CD4-positive, alpha-beta T cell treated with Interleukin-15 for 1 hour (primary cell): Measurements from ENCODE around the gene CCND2.

ENCODE experiments used
- DNase-seq: peaks from one replicate; pipeline ENCODE4 v3.0.0-alpha.2; 2020

Gene CCND2

DNA sequence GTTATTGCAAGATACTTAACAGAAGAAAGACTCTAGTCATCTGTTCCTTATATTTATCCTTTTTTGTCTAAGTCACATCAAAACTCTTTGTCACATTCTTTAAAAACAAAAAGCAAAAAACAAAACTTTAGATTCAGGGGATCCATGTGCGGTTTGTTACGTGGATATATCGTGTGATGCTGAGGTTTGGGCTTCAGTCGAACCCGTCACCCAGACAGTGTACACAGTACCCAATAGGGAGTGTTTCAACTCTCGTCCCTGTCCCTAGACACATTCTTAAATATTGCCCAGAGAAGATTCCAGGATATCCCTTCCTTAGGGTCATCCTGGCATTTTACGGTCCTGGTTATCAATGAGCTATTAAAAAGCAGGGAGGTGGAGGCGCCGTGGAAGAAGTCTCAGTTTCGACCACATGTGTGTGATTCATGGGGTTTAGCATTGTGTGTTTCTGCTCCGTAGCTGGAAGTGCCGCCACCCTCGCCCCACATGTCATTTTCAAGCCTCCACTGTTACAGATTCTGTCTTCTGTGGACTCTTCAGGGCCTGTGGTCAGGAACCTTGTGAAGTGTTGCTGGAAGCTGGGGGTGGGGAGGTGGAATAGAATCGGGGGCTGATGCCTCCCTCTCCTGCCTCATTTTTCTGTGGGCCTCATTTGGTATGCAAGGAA is 19.9 kb downstream of the CCND2 start:
- no peak for DNase-seq

DNA sequence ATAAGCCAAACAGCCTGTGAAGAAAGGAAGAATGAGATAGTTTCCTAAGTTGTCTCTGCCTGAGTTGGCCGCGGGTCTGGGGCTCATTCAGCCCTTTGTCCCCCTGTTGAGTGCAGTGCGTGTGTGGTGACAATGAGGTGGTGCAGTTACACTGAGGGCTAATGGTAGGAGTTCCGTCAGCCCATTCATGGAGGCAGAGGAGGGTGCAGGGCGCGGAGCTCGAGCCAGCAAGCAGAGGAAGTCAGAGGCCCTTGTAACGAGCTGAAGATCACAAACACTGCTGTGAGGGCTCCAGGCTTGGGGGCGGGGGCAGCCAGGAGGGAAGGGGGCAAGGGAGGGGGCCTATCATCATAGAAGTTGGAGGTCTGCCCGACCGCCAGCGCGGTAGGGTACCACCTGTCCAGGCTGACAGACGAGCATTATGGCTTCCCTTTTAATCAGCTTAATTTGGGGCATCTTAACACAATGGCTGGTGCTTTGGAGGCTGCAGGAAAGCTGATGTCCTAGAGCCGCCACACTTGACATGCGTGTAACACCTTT is 20.5 kb downstream of the CCND2 start:
- no peak for DNase-seq

DNA sequence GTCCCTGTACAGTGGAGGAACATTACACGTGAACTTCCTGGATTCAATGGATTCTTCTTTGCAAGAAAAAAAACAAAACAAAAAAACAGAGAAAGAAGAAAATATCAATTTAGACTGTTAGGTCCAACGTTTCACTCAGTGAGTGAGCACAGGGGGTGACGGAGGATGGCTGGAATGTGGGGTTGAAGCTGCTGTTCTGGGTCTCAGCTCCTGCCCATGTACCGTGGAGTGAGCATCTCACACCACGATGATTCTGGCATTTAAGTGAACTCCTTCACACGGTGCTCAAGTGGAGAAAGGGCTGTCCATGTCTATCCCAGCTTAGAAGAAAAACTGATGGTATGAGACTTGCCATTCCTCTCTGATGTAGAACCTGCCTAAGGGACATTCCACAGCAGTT is 23.2 kb downstream of the CCND2 start:
- DNase-seq: no peak

DNA sequence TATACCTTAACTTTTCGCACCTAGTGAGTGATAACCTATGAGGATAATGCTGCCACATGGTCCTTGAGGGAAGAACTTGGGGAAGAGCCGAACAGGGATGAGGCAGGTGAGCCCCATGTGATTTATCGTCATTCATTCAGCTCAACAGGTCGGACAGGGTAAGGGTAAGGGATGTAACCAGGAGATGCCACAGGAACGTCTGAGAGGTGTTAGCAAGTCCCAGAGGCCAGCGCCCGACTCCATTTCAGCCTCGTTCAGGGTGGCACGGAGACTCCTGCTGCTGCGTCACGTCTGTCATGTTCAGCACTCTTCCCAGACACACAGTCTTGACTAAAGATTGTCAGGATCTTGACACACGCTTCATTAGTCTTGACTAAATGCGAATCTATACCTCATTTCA is 24.1 kb downstream of the CCND2 start:
- DNase-seq: no peak

DNA sequence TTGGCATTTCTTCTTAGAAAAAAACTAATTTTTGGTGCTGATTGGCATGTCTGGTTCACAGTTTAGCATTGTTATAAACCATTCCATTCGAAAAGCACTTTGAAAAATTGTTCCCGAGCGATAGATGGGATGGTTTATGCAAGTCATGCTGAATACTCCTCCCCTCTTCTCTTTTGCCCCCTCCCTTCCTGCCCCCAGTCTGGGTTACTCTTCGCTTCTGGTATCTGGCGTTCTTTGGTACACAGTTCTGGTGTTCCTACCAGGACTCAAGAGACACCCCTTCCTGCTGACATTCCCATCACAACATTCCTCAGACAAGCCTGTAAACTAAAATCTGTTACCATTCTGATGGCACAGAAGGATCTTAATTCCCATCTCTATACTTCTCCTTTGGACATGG is 27.3 kb downstream of the CCND2 start:
- no peak for DNase-seq

DNA sequence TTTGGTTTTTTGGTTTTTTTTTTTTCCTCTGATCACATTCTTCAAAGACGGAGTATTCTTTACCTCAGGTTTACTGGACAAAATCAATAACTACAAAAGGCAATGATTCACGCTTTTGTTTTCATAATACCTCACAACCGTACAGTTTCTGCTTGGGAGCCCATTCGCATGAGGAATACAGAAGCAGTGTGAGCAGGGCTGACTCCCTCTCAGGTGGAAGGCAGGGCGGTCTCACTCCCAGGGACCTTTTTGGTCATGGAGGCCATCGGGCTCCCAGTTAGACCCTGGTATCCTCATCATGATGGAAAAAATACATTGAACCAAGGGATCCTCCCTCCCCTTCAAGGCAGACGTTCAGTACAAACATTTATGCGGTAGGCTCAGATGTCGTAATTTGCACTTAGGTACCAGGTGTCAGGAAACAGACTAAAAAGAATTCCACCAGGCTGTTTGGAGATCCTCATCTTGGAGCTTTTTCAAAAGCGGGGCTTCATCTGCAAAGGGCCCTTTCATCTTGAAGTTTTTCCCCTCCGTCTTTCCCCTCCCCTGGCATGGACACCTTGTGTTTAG is 28.5 kb downstream of the CCND2 start:
- DNase-seq: no peak

DNA sequence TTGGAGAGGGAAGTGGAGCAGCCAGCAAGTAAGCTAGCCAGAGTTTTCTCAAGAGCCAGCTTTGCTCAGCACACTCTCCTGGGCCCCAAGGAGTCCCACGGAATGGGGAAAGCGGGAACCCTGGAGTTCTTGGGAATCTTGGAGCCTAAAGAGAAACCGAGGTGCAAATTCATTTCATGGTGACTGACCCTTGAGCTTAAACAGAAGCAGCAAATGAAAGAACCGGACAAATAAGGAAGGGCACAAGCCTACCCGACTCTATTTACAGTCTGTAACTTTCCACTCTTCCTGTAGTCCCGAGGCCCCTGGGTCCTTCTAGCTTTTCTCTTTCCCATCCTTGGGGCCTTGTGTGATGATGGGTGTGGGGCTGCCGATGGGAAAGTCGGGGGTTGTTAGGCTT is 29.3 kb downstream of the CCND2 start:
- no peak for DNase-seq

DNA sequence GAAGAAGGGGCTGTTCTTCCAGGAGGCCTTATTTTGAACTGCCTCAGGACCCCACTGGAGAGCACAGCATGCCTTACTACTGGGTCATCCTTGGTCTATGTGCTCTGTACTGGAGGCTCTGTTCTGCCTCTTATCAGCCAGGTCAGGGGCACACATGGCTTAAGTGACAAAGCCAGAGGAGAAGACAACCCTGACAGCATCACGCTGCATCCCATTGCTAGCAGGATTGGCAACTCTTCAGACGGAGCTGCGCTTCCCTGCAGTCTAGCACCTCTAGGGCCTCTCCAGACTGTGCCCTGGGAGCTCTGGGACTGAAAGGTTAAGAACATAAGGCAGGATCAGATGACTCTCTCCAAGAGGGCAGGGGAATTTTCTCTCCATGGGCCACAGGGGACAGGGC is 30.2 kb downstream of the CCND2 start:
- DNase-seq: no peak

DNA sequence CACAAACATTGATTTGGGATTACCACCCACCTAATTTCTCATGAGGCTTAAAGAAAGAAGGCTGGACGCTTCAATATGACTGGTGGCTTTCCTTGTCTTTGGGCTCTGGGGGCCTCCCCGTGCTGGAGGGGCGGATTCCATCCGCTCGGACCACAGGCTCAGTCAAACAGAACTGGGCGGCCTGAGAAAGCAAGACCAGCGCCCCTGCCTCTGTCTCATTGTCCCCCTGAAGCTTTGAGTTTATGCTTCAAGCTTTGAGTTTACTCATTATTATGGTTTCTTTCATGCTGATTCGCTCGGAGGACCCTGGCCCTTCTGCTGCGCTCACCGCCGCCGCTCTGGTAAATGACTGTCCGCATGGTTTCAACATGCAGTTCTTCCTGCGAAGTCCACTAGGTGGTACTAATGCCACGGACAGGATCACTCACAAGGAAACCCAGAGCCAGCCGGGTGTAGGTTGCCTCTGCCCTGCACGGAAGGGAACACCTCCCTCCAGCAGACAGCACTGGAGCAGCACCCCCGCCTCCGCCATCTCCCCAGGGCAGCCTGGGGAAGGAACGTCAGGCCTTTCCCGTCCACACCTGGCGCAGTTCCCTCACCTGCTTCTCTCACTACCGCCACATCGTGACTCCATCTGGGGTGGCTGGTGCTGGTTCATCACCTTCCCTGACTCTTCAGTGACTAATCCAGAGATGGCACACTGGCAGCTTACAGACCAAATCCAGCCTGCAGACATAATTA is 34.2 kb downstream of the CCND2 start:
- peak; percentile 31 for DNase-seq

DNA sequence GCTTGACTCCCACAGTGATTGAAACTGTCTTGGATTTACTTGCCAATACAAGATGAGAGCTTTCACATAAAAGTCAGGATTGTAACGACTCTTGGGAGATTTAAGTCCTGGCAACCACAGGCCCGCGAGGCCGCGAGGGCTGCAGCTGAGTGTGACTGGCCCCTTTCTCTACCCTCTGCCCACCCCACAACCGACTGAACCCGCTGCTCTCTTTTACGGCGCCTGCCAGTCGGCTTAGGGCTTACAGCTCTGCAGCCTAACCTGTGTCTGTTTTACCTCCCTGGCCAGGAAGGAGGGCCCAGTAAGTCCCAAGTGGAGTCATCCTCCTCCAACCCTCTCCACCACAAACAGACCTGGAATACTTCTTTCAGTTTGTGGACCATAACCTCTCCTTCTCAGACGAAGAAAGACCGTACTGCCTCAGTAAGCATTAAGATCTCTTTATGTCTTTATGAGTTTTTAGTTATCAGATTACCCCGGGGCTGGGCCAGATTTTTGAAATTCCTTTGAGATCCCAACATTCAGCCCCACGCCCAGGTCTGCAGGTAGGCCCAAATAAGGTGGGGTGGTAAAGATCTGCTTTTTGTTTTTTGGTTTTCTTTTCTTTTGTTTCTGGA is 34.9 kb downstream of the CCND2 start:
- no peak for DNase-seq

DNA sequence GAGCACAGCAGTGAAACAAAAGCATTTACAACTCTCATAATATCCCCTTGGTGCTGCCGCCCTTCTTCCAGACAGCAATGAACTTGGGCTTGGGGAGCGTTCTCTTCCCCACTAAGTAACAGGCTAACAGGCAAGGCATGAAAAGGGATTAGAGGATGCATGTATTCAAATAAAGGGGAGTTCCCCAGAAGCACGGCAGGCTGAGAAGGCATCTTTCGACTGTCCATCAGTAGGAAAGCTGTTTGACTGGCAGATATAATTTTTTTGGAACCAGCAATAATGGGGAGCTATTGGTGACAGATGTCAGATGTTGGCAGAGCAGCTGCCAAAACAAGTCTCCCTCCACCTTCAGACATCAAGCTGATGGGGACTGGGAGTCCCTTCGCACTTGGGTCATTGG is 38.2 kb downstream of the CCND2 start:
- no peak for DNase-seq

DNA sequence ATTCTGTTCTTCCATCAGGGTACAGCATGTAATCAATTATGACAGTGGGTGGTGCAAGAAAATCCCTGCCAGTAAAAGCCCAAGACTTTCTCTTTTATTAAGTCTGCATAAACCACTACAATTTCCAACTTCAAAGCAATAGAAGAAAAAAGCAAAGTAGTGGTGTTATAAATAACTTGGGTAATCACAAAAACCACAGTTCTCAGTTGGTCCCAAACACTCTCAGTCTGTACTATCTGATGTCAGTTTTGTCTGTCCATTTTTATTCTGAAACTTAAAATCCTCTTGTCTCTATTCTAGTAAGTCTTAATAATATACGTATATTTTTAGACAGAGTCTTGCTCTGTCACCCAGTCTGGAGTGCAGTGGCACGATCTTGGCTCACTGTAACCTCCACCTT is 38.7 kb downstream of the CCND2 start:
- no peak for DNase-seq

DNA sequence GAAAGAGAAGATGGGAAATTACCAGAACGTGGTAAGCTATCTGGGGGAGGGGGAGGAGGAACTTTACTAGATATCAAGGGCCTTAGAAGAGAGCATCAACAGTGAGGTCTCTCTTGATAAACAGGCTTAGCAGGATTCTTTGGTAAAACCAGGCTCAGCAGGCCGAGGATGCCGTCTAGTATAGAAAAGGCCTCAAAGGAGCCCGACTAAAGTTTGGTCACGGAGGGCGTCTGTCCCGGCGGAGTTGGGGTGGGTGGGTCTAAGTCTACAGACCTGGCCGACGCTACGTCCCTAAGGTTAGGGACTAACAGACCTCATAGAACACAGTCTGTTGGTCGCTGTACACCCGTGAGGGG is 46.9 kb downstream of the CCND2 start:
- DNase-seq: no peak

DNA sequence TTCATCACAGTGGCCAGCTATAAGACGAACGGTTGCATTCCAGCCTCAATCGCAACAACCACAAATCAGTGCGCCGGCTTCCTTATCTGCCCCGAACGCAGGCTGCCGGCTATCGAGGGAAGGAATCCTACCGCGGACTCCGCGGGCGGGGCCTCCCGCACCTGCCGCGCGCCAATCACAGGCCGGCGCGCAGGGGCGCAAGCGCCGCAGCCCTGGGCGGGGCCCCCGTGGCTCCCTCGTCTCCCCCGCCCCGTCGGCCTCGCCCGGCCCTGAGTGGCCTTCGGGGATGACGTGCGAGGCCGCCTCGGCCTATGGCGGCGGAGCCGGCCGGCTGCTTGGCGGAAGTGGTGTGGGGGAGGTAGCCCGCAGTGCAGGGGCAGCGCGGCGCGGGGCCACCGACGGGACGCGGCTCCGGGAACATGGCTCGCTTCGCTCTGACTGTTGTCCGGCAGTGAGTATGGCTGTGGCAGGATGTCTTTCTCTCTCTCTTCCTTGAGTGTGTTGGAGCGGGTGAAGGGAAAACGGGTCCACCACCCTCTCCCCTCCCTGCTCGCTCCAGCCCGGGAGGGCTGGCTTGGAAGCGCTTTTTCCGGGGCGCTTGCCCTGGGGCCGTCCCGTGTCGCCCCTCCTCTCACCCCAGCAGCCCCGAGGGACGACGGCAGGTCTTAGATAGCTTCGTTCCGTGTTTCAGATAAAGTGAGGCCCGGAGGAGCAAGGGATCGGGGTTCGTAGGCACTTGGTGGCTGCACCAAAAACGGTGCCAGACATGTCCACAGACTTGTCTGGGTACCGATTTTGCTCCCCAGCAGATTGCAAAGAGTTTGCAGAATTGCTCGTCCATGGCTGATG is 47.5 kb downstream of the CCND2 start, which contains the start of gene TIGAR:
Gene TIGAR (plus strand): TSS at position 361 of the 849 bp plus-strand sequence. CDS start 59 bp downstream, at position 420.
- DNase-seq: peak; percentile 92

DNA sequence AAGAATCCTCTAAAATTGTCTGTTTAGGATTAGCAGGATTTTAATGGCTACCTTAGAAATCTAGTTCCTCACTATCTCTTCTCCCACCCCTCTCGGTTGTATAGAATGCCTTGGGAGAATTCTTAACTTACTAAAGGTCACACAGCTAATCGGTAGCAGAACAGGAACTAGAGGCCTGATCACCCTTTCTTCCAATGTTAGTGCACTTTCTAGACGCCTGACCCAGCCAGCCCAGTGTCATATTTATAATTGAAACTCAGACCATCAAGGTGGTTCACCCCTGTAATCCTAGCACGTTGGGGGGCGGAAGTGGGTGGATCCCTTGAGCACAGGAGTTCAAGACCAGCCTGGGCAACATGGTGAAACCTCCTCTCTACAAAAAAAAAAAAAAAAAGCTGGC is 49.2 kb downstream of the CCND2 start:
- DNase-seq: no peak
